Motor neuron (in vitro differentiated cells): ENCODE measurements around the gene TMEM266. TPM values are rescaled to one million over a fixed set of nuclear protein-coding genes. Genes with fewer than 3 reads are reported as not detected.
A peak's percentile ranks its signal among the peaks of the same experiment; 100 is the strongest.

Experiments
- ATAC-seq, 8 experiments: fragments of 200-7000 bp; cut with Tn5 transposase; replicated peaks in 6 of 8; 2 replicates each; pipeline ENCODE4 v1.8.0; 2021; ENCODE audit warnings: mild to moderate bottlenecking in 8 of 8, moderate library complexity in 8 of 8
- H3K27ac ChIP-seq, 2 donors: fragments of 250-450 bp; sonication (Bioruptor Pico); 2 replicates each; pipeline ENCODE4 v1.9.0; 2021; ENCODE audit warnings: antibody characterized with exemption in 2 of 2, mild to moderate bottlenecking in 2 of 2, moderate library complexity in 1 of 2
- H3K4me1 ChIP-seq, 2 donors: fragments of 250-450 bp; sonication (Bioruptor Pico); replicated peaks in 1 of 2; 2 replicates each; pipeline ENCODE4 v1.6.1; 2021; ENCODE audit warnings: antibody characterized with exemption in 2 of 2, mild to moderate bottlenecking in 2 of 2, moderate library complexity in 1 of 2
- H3K4me3 ChIP-seq, 5 donors: fragments of 250-450 bp; sonication (Bioruptor Pico); 2 replicates each; pipeline ENCODE4 v1.9.0; 2021; ENCODE audit warnings: antibody characterized with exemption in 5 of 5, mild to moderate bottlenecking in 5 of 5, moderate library complexity in 4 of 5
- WGBS, 10 experiments: fragments of 450-650 bp; shearing (Covaris generic); methylation state at CpG; one replicate each; pipeline ENCODE4 v1.0.0; 2022; 5-methylcytosine and 5-hydroxymethylcytosine counted together
- in situ Hi-C, 9 experiments: fragments of 400-800 bp; cut with MboI; loops; one replicate each; pipeline ENCODE4 v1.15.0; 2021; ENCODE audit warnings: low sequenced_read_pairs in 9 of 9, low pct_unique_long_range_greater_than_20kb in 2 of 9; ENCODE audit not compliant: unreplicated experiment in 9 of 9
- total RNA-seq, 8 experiments: library from RNA; unstranded; fragments of 300-600 nt; gene quantifications; 2 replicates each; pipeline versions ENCODE4 v1.2.3 to v1.2.4, GENCODE V29; 2022

TMEM266 gene
- total RNA-seq, 8 experiments from 2014 or later = 0.88 to 3.9 (median 2.1) TPM

DNA sequence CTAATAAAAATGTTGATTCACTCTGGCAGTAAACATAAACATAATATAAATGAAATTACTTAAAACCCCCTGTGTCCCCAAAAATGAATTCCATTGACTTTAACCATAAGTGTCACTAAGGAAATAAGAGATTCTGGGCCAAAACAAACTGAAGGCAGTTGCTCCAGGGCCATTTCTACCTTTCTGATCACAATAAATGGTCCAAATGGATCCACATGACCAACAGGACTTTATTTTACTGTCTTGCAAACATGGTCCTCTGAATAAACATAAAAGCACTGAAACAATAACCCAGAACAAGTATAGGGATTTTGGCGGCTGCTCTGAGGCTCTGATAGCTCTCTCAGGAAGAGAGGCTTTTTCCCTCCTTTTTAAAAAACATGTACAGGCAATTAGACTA lies 174.1 kb downstream of the TMEM266 start:
- in situ Hi-C loops = no loop called here
- Histone ChIP-seq H3K27ac (no peak overlapping the region), H3K4me1 (no peaks in the 10 kb centered on the region), H3K4me3 (no peak overlapping the region)
- no peak for ATAC-seq
- WGBS, 10 experiments = 67 to 100% (median 92%) methylated on average over 1 of the region's 1 CpG; no CpG with 5 or more reads in 4 of the 10 experiments

DNA sequence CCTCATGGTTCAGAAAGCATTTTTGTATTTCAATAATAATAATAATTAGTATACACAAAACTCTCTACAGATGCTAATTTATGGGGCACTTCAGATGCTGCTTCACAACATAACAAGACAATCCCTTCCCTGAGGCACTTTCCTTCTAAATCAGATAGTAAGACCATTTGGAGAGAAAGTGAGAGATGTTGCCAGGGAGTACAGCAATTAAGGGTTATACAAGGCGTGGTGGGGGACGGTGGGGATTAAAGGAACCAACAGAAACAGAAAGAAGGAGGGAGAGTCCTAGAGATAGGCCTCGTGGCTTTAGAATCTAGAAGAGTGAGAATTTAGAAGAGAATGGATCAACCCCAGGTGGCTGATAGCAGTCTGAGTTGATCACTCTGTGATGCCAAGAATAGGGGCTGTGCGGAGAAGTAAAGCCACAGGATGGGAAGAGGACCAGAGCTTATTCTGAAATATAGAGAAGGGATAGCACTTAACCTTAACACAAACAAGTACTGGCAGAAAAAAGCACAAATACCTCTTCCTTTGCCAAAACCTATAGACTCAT lies 174.6 kb downstream of the TMEM266 start:
- in situ Hi-C loops = no loop called here
- no peaks in the 10 kb centered on the region for H3K4me1 ChIP-seq
- 39 to 100% (median 62%) methylated on average over 1 to 4 of the region's 4 CpGs for WGBS, 10 experiments
- H3K4me3 ChIP-seq = no peak overlapping the region
- ATAC-seq = peak in 3 of 8 experiments; percentile 37 to 57 (median 50)
- no peak overlapping the region for H3K27ac ChIP-seq

DNA sequence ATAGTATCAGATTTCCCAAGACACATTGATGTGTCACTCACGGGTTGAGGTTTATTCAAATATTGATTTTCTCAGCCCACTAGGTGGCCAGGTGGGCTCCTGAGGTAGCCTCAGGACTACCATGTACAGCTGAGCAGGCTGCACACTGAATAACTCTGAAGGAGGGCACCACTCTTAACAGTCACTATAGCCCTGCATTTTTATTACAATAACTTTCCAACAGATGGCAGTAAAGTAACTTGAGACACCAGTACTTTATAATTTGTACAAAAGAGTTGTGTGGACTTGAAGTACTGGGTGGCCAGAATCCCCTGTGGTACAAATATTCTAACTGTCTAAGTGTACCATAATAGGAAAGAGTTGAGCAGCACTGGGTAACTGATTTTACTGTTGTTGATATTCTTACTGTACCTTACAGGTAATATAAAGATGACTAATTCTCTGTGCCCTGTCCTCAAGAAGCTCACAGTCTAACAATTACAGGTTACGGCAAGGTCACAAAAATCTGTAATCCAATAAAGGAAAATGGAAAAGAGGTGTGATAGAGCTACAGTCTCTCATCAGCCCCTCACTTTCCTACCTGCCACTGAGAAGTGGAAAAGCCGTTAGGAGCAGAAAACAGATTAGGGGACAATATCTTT lies 175.5 kb downstream of the TMEM266 start:
- peak in 4 of 8 experiments; percentile 34 to 92 (median 87) for ATAC-seq
- peaks cover 0 to 4% of the 10 kb centered on the region in 2 donors for H3K4me1 ChIP-seq
- H3K4me3 ChIP-seq = no peak overlapping the region
- 0 to 100% (median 79%) methylated on average over 1 to 3 of the region's 3 CpGs; no CpG with 5 or more reads in 3 of the 10 experiments for WGBS, 10 experiments
- in situ Hi-C loops = no loop called here
- H3K27ac ChIP-seq = no peak overlapping the region

DNA sequence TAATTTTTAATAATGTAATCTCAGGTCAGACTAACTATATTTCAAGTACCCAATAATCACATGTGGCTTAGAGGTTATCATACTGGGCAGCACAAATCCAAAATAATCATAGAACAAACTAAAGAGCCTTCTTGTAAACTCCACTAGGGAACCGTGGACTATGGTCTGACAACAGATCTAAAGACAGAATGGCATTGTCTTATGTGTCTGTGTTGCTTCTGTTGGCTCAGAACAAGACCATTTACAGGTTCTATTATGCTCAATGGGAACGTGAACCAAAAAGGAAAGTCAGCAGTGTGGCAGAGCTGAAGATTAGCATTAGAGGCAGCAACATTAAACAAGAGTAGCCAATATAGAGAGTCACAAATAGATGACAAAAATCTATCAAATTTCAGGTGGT lies 176.6 kb downstream of the TMEM266 start:
- H3K4me3 ChIP-seq = no peak overlapping the region
- in situ Hi-C loops = no loop called here
- ATAC-seq = no peak
- 50 to 95% (median 70%) methylated on average over 1 to 2 of the region's 2 CpGs for WGBS, 10 experiments
- no peak overlapping the region for H3K27ac ChIP-seq
- peaks cover 0 to 4% of the 10 kb centered on the region in 2 donors for H3K4me1 ChIP-seq

DNA sequence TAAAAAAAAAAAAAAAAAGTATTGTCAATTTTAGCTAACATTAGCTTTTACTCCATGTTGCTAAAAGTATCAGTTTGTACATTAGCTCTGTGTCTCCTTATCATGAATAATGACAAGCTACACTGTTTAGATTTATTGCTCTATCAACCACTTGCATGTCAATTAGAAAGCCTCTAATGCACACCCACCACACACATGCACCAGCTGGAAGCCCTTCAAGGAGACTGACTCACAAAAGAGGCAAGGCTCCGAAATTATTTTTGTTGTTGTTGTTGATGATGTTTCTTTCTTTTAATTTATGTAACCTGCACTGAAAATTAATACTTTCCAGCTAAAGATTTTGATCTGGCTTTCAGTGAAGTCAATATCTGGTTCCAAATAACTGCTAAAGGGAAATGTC lies 180.0 kb downstream of the TMEM266 start:
- Histone ChIP-seq H3K4me1 (peaks cover 0 to 4% of the 10 kb centered on the region in 2 donors), H3K4me3 (no peak overlapping the region), H3K27ac (no peak overlapping the region)
- ATAC-seq = peak in 4 of 8 experiments; percentile 32 to 85 (median 57)
- in situ Hi-C loops = no loop called here
- WGBS, 10 experiments = 0 to 67% (median 31%) methylated on average over 1 of the region's 1 CpG; no CpG with 5 or more reads in 2 of the 10 experiments

DNA sequence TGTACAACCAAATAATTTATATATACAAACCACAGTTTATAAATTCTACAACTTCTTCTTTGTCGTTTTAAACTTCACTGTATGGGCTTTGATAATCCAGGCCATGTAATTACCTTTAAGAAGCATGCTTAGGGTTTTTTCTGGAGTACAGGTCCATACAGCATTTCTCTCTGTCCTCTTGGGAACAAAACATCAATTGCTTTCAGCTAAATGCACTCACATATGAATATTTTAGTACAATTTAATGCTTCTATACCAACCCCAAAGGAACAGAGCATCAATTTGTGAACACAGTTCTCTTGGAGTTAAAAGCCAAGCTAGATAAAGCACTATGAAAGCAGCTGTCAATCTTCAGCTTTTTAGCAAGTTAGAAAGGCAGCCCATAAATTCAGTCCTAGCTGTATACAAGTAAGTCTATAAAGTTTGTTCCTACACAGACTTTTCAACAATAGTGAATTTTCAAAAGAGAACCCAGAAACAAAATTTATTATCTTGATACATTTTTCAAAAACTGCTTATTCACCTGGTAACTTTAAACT lies 185.4 kb downstream of the TMEM266 start:
- Histone ChIP-seq H3K27ac (no peak overlapping the region), H3K4me1 (peaks cover 0 to under 1% of the 10 kb centered on the region in 2 donors), H3K4me3 (no peak overlapping the region)
- 33 to 100% (median 78%) methylated on average over 1 of the region's 1 CpG; no CpG with 5 or more reads in 1 of the 10 experiments for WGBS, 10 experiments
- ATAC-seq = no peak
- in situ Hi-C loops = no loop called here

DNA sequence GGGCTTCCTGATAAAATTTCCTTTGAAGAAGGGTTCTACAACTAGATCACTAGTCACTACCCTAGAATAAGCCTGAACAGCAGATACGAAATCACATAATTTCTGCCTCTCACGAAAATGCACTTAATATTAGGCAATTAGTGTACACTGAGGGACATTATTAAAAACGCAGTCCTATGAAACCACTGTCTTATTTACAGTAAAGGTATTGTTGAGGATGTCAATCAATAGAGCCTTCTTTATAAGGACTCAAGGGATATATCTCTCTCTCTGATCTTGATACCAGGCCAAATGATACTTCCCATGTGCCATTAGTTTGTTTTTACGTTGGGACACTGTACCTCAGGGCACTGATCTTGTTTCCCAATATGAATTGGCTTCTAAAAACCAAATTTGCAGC lies 191.9 kb downstream of the TMEM266 start:
- no peak overlapping the region for H3K27ac ChIP-seq
- in situ Hi-C loops = no loop called here
- no peak for ATAC-seq
- 71 to 100% (median 100%) methylated on average over 1 to 4 of the region's 4 CpGs; no CpG with 5 or more reads in 4 of the 10 experiments for WGBS, 10 experiments
- no peak overlapping the region for H3K4me3 ChIP-seq
- H3K4me1 ChIP-seq = no peaks in the 10 kb centered on the region

DNA sequence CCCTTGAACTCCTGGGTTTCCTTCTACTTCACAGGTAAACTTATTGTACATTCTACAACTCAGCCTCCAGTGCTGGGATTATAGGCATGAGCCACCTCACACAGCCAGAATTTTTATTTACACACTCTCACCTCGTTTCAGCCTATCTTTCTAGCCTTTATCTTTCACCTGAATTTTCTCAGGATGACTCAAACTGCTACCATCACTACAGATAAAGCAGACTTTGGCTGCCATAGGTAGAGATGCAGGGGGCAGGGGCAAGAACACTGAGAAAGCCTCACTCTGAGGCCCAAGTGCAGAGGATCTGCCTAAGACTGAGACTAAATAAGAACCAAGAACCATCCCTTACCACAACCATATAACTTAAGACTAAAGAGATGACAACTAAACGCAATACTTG lies 192.5 kb downstream of the TMEM266 start:
- ATAC-seq = no peak
- 65 to 100% (median 100%) methylated on average over 1 to 2 of the region's 2 CpGs for WGBS, 10 experiments
- H3K4me3 ChIP-seq = no peak overlapping the region
- H3K27ac ChIP-seq = no peak overlapping the region
- in situ Hi-C loops = no loop called here
- no peaks in the 10 kb centered on the region for H3K4me1 ChIP-seq

DNA sequence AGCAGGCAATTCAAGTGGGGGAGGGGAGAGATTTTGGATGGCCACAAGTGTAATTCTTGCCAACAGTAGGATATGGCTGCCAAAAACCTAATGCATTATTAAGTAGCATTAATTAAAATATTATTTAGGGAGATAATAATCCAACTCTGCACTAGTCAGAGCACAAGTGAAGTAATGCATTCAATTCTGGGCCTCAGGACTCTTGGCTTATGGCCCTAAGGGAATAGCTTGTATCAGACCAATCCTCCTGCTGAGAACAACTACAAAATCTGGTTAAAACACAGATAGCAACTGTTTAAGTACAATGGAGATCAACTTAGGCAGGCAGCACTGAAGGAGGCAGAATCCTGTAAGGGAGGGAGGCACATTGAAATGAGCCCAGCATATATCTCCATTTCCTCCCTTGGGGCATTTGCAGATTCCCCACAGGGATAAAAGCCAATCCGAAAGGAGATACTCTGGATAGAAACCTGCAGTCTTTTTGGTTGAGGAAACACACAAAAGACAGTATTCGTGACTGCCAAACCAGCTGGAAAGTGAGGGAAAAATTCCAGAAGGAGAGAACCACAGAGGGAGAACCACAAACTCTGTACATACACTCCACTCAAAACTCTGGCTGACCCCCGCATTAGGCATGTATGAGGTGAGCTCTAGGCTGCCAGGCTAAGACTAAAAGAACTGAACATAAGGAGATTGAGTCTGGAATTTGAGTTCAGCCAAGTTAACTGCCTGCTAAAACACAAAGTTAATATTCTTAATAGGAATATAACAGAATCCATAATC lies 194.1 kb downstream of the TMEM266 start:
- Histone ChIP-seq H3K4me1 (no peaks in the 10 kb centered on the region), H3K27ac (no peak overlapping the region), H3K4me3 (no peak overlapping the region)
- in situ Hi-C loops = no loop called here
- 42 to 83% (median 71%) methylated on average over 1 to 3 of the region's 3 CpGs; no CpG with 5 or more reads in 3 of the 10 experiments for WGBS, 10 experiments
- ATAC-seq = peak in 3 of 8 experiments; percentile 81 to 87 (median 83)

Other genes starting within 250 kb of the TMEM266 start
- gene UBE2Q2, start 216.5 kb upstream of the TMEM266 start, total RNA-seq = 10 to 100 TPM; 16.5 to 44.1 (median 31.9) TPM
- 10 to 100 TPM; 28.6 to 54.4 (median 33.8) TPM for gene FBXO22, start 156.1 kb upstream of the TMEM266 start, total RNA-seq
- gene NRG4, start 47.6 kb upstream of the TMEM266 start, total RNA-seq = 1 to 10 TPM in 4 of 8 experiments, under 1 TPM in 4; 0.58 to 2.9 (median 1.1) TPM